H1 (cell line): Measurements from ENCODE around the gene TMPRSS4. TPM values are rescaled to one million over a fixed set of nuclear protein-coding genes. Genes with fewer than 3 reads are reported as not detected.

Experiments
- CTCF ChIA-PET: fragments of 300-600 bp; sonication (Branson Sonifier 250); formaldehyde crosslinking; loops from one replicate; lab custom pipeline; 2021; ENCODE audit not compliant: partially characterized antibody; lab: Charles Lee
- POLR2A ChIA-PET: fragments of 300-600 bp; sonication (Branson Sonifier 250); formaldehyde crosslinking; loops from one replicate; lab custom pipeline; 2021; ENCODE audit warnings: inconsistent platforms; ENCODE audit not compliant: partially characterized antibody; lab: Charles Lee
- DNase-seq, 2 experiments: peaks; one replicate each; pipeline versions ENCODE4 v3.0.0 to v3.0.0-alpha.2; 2010 to 2022; ENCODE audit warnings: low spot score in 2 of 2, low read depth in 1 of 2, mixed read lengths in 1 of 2
- FAIRE-seq: peaks from 2 replicates; lab custom pipeline; 2011; peaks lifted over from hg19 to GRCh38; lab: Jason Lieb, UNC
- H2AFZ ChIP-seq: 2 replicates; pipeline ENCODE4 v1.8.1; 2012; ENCODE audit warnings: low read length, inconsistent platforms
- H2AK5ac ChIP-seq: 2 replicates; pipeline ENCODE4 v1.6.1; 2013; ENCODE audit warnings: low read depth, low read length
- H2BK120ac ChIP-seq: replicated peaks from 2 replicates; pipeline ENCODE3; 2013; ENCODE audit warnings: low read depth, low read length, inconsistent platforms
- H2BK12ac ChIP-seq: 2 replicates; pipeline ENCODE4 v1.6.1; 2013; ENCODE audit warnings: low read depth, low read length
- H2BK15ac ChIP-seq: 2 replicates; pipeline ENCODE4 v1.6.1; 2013; ENCODE audit warnings: low read length
- H2BK20ac ChIP-seq: 2 replicates; pipeline ENCODE4 v1.6.1; 2013; ENCODE audit warnings: low read length
- H2BK5ac ChIP-seq: 2 replicates; pipeline ENCODE4 v1.6.1; 2013; ENCODE audit warnings: low read depth, low read length
- H3K14ac ChIP-seq: 2 replicates; pipeline ENCODE4 v1.6.1; 2013; ENCODE audit warnings: inconsistent platforms; ENCODE audit not compliant: insufficient read length
- H3K18ac ChIP-seq: 2 replicates; pipeline ENCODE4 v1.6.1; 2013; ENCODE audit warnings: low read length; ENCODE audit errors: extremely low read depth
- H3K23ac ChIP-seq: 2 replicates; pipeline ENCODE4 v1.6.1; 2013; ENCODE audit warnings: inconsistent platforms; ENCODE audit not compliant: insufficient read length
- H3K23me2 ChIP-seq: 2 replicates; pipeline ENCODE4 v1.6.1; 2013; ENCODE audit warnings: low read depth, low read length
- H3K27ac ChIP-seq: 2 replicates; pipeline ENCODE4 v1.6.1; 2011; ENCODE audit warnings: low read depth, low read length, inconsistent platforms
- H3K27me3 ChIP-seq, 4 experiments: replicated peaks in 1 of 4; 1 replicate in 1 of 4; 2 replicates in 3 of 4; pipeline versions ENCODE4 v1.6.1 to v1.8.1; 2011 to 2013; ENCODE audit warnings: low read length in 3 of 4, mild to moderate bottlenecking in 3 of 4, inconsistent platforms in 2 of 4, mixed read lengths in 2 of 4, moderate library complexity in 1 of 4; ENCODE audit not compliant: control insufficient read depth in 3 of 4, insufficient read depth in 3 of 4; ENCODE audit errors: extremely low read depth in 1 of 4
- H3K36me3 ChIP-seq, 4 experiments: 2 replicates each; pipeline versions ENCODE4 v1.6.1 to v1.8.1; 2011 to 2013; ENCODE audit warnings: mild to moderate bottlenecking in 4 of 4, low read length in 3 of 4, moderate library complexity in 2 of 4, control low read depth in 1 of 4, inconsistent platforms in 1 of 4; ENCODE audit not compliant: insufficient read depth in 4 of 4, control insufficient read depth in 2 of 4
- H3K4ac ChIP-seq: replicated peaks from 2 replicates; pipeline ENCODE3; 2013; ENCODE audit warnings: low read length, low read depth, mixed read lengths, inconsistent platforms; ENCODE audit not compliant: insufficient read length
- H3K4me1 ChIP-seq, 4 experiments: replicated peaks in 1 of 4; 1 replicate in 1 of 4; 2 replicates in 3 of 4; pipeline versions ENCODE4 v1.6.1 to v1.8.1; 2011 to 2013; ENCODE audit warnings: low read length in 3 of 4, inconsistent platforms in 2 of 4, mixed read lengths in 1 of 4; ENCODE audit not compliant: insufficient read depth in 4 of 4, control insufficient read depth in 3 of 4
- H3K4me2 ChIP-seq, 2 experiments: 2 replicates each; pipeline versions ENCODE4 v1.6.1 to v1.8.1; 2011 to 2013; ENCODE audit warnings: low read depth in 2 of 2, low read length in 2 of 2, control low read depth in 1 of 2, inconsistent platforms in 1 of 2, mild to moderate bottlenecking in 1 of 2; ENCODE audit not compliant: insufficient read depth in 1 of 2
- H3K4me3 ChIP-seq, 4 experiments: fragments of 200-600, 300-600 bp in 1 of 4; sonication (generic), shearing (Covaris generic), sonication (Bioruptor Twin) in 1 of 4; 2 replicates each; pipeline versions ENCODE4 v1.5.1 to v1.8.1; 2011 to 2016; ENCODE audit warnings: low read length in 4 of 4, low read depth in 3 of 4, control low read depth in 2 of 4, inconsistent platforms in 2 of 4, mild to moderate bottlenecking in 2 of 4, mixed read lengths in 1 of 4, moderate library complexity in 1 of 4; ENCODE audit not compliant: insufficient read depth in 2 of 4; ENCODE audit errors: extremely low read depth in 1 of 4
- H3K56ac ChIP-seq: replicated peaks from 2 replicates; pipeline ENCODE3; 2013; ENCODE audit warnings: low read depth, mild to moderate bottlenecking, mixed read lengths, low read length, inconsistent platforms; ENCODE audit not compliant: insufficient read length
- H3K79me1 ChIP-seq: 2 replicates; pipeline ENCODE4 v1.6.1; 2013; ENCODE audit warnings: low read depth, low read length, control low read depth
- H3K79me2 ChIP-seq, 2 experiments: 2 replicates each; pipeline versions ENCODE4 v1.6.1 to v1.8.1; 2012 to 2013; ENCODE audit warnings: low read length in 2 of 2, mild to moderate bottlenecking in 2 of 2, inconsistent platforms in 1 of 2; ENCODE audit not compliant: insufficient read depth in 2 of 2, control insufficient read depth in 1 of 2
- H3K9ac ChIP-seq, 4 experiments: replicated peaks in 1 of 4; 1 replicate in 1 of 4; 2 replicates in 3 of 4; pipeline versions ENCODE4 v1.6.1 to v1.8.1; 2011 to 2013; ENCODE audit warnings: low read depth in 3 of 4, low read length in 3 of 4, control low read depth in 2 of 4, mild to moderate bottlenecking in 2 of 4, moderate library complexity in 2 of 4, inconsistent platforms in 1 of 4; ENCODE audit errors: extremely low read depth in 1 of 4
- H3K9me3 ChIP-seq, 2 experiments: 2 replicates each; pipeline versions ENCODE4 v1.6.1 to v1.8.1; 2012 to 2013; ENCODE audit warnings: mild to moderate bottlenecking in 2 of 2, moderate library complexity in 2 of 2, control low read depth in 1 of 2, inconsistent platforms in 1 of 2, low read depth in 1 of 2, low read length in 1 of 2, mixed read lengths in 1 of 2; ENCODE audit not compliant: insufficient read depth in 2 of 2
- H4K20me1 ChIP-seq, 2 experiments: replicated peaks in 1 of 2; 2 replicates each; pipeline versions ENCODE3 to v1.8.1; 2011 to 2013; ENCODE audit warnings: inconsistent platforms in 2 of 2, low read length in 2 of 2, mild to moderate bottlenecking in 1 of 2; ENCODE audit not compliant: insufficient read depth in 2 of 2, control insufficient read depth in 1 of 2
- H4K5ac ChIP-seq: 2 replicates; pipeline ENCODE4 v1.6.1; 2013; ENCODE audit warnings: low read length, low read depth, mixed read lengths, inconsistent platforms; ENCODE audit not compliant: insufficient read length
- H4K8ac ChIP-seq: 2 replicates; pipeline ENCODE4 v1.8.0; 2013; ENCODE audit warnings: mild to moderate bottlenecking, moderate library complexity, low read length, inconsistent platforms; ENCODE audit not compliant: insufficient read depth; ENCODE audit errors: extremely low read depth
- H4K91ac ChIP-seq: replicated peaks from 2 replicates; pipeline ENCODE3; 2013; ENCODE audit warnings: low read length, mixed read lengths, inconsistent platforms; ENCODE audit not compliant: insufficient read length
- ASH2L ChIP-seq: fragments of 200-600, 300-600 bp; sonication (generic); IDR thresholded peaks from one replicate; pipeline ENCODE4 v1.7.1; 2017; ENCODE audit warnings: low read length
- BRCA1 ChIP-seq: IDR thresholded peaks from 2 replicates; pipeline ENCODE4 v1.6.1; 2012; ENCODE audit warnings: low read depth, low read length, improper control_type of control experiment
- CBX5 ChIP-seq: fragments of 300-800, 300-1000 bp; sonication (generic); IDR thresholded peaks from 2 replicates; pipeline ENCODE4 v1.7.1; 2016; ENCODE audit warnings: antibody characterized with exemption, low read length, low read depth
- CBX8 ChIP-seq: fragments of 300-800, 300-1000 bp; sonication (generic); IDR thresholded peaks from 2 replicates; pipeline ENCODE4 v1.7.1; 2016; ENCODE audit warnings: low read depth, low read length, borderline replicate concordance
- EZH2 ChIP-seq: fragments of 200-600 bp; sonication (generic); IDR thresholded peaks from 2 replicates; pipeline ENCODE4 v1.7.1; 2012; ENCODE audit warnings: low read depth, mild to moderate bottlenecking, moderate library complexity, low read length, inconsistent platforms; ENCODE audit not compliant: severe bottlenecking
- KDM1A ChIP-seq: fragments of 200-600, 300-600 bp; sonication (generic); IDR thresholded peaks from 2 replicates; pipeline ENCODE4 v1.7.1; 2016; ENCODE audit warnings: mild to moderate bottlenecking, low read length, borderline replicate concordance
- POLR2A ChIP-seq, 2 experiments: IDR thresholded peaks; 1 replicate in 1 of 2; 2 replicates in 1 of 2; pipeline ENCODE4 v1.6.1; 2011; ENCODE audit warnings: low read depth in 2 of 2, low read length in 2 of 2, mild to moderate bottlenecking in 2 of 2; ENCODE audit errors: control extremely low read depth in 1 of 2
- RFX5 ChIP-seq: IDR thresholded peaks from 2 replicates; pipeline ENCODE4 v1.6.1; 2011; ENCODE audit warnings: low read depth, low read length, improper control_type of control experiment, borderline replicate concordance
- SIN3A ChIP-seq, 2 experiments: IDR thresholded peaks in 1 of 2; conservative IDR thresholded peaks in 1 of 2; 2 replicates each; pipeline ENCODE4 v1.6.1; 2011 to 2012; ENCODE audit warnings: low read length in 2 of 2, improper control_type of control experiment in 1 of 2, low read depth in 1 of 2, mild to moderate bottlenecking in 1 of 2
- SRF ChIP-seq: IDR thresholded peaks from 2 replicates; pipeline ENCODE4 v1.6.1; 2011; ENCODE audit warnings: mild to moderate bottlenecking, low read depth, low read length, moderate library complexity
- SUZ12 ChIP-seq: fragments of 200-600 bp; sonication (generic); IDR thresholded peaks from 2 replicates; pipeline ENCODE4 v1.6.1; 2012; ENCODE audit warnings: mild to moderate bottlenecking, inconsistent platforms, low read length, moderate library complexity, mixed read lengths
- TAF7 ChIP-seq: optimal IDR thresholded peaks from 2 replicates; pipeline ENCODE3; 2011; ENCODE audit warnings: low read depth, mild to moderate bottlenecking, inconsistent platforms, low read length, moderate library complexity, borderline replicate concordance
- WGBS, 2 experiments: shearing (Covaris generic) in 1 of 2; methylation state at CpG; one replicate each; pipeline versions ENCODE4 v1.1.6 to v1.1.7; 2013 to 2015; ENCODE audit warnings: low lambda C conversion rate in 2 of 2, mixed read lengths in 2 of 2, inconsistent platforms in 1 of 2, low coverage in 1 of 2, missing lambda C conversion rate in 1 of 2; ENCODE audit not compliant: insufficient replicate concordance in 2 of 2, insufficient coverage in 1 of 2, insufficient read length in 1 of 2; ENCODE audit errors: extremely low coverage in 1 of 2, missing lambda C conversion rate in 1 of 2; 5-methylcytosine and 5-hydroxymethylcytosine counted together
- polyA plus RNA-seq, 7 experiments: library from polyadenylated mRNA; depleted of rRNA in 3 of 7; stranded (reverse) in 5 of 7; unstranded in 2 of 7; fragments of >200 nt in 5 of 7; fragments of 200-250 nt in 2 of 7; gene quantifications; 1 replicate in 5 of 7; 2 replicates in 1 of 7; 4 replicates in 1 of 7; pipeline versions ENCODE4 v1.2.1 to v1.2.3, GENCODE V29; 2011 to 2013; ENCODE audit warnings: missing spikeins in 2 of 7, mixed read lengths in 2 of 7
- total RNA-seq: library from RNA; stranded (reverse); fragmentation: NEBNext Ultra II Directional; extraction: Animal tissue kit (Norgen Biotek cat#: 25700); gene quantifications from 2 replicates; pipeline ENCODE4 v1.2.1, GENCODE V29; 2021
- TF ChIP-seq, protein P1 (sequence below): IDR thresholded peaks from 2 replicates; pipeline ENCODE4 v1.6.1; 2012; ENCODE audit warnings: inconsistent platforms

TMPRSS4 gene
- total and polyA plus RNA-seq, 2 of the 8 experiments (the other 6 are each of a cell fraction or from before 2014, with no cell fraction given), result 0.11 to 0.58 TPM

- H4K5ac ChIP-seq, result no peak overlapping the region
- H2BK15ac ChIP-seq, result no peak overlapping the region
- no peak overlapping the region for H3K14ac ChIP-seq
- H3K79me2 ChIP-seq, result no peaks in the 10 kb centered on the region
- no peak overlapping the region for H2AFZ ChIP-seq
- CTCF ChIA-PET, result interaction anchor here (1.1 to 2.5 kb wide), 3 partner anchors 8 to 22 kb away, joined by 3 to 13 read pairs (median 5); no protein-coding TSS in a partner anchor
- H4K20me1 ChIP-seq, result no peaks in the 10 kb centered on the region
- POLR2A ChIA-PET, result interaction anchor here (3.2 kb wide), 1 partner anchor 7 kb away, joined by 15 read pairs; no protein-coding TSS in a partner anchor
- no peak overlapping the region for H3K9ac ChIP-seq
- H3K23me2 ChIP-seq, result no peaks in the 10 kb centered on the region
- FAIRE-seq, result no peak
- H2BK20ac ChIP-seq, result no peak overlapping the region
- no peaks in the 10 kb centered on the region for H3K79me1 ChIP-seq
- no peak overlapping the region for H4K91ac ChIP-seq
- DNase-seq, result no peak
- no peak overlapping the region for H3K18ac ChIP-seq
- H3K36me3 ChIP-seq, result no peaks in the 10 kb centered on the region
- no peak overlapping the region for H3K27ac ChIP-seq
- no peak overlapping the region for H2AK5ac ChIP-seq
- no peak overlapping the region for H4K8ac ChIP-seq
- no peak overlapping the region for H2BK120ac ChIP-seq
- H3K4me3 ChIP-seq, result no peak overlapping the region
- H3K27me3 ChIP-seq, result peaks cover 0 to 44% (median 15%) of the 10 kb centered on the region in 4 experiments; a peak in 5 of 7 replicates
- peaks cover 0 to 7% (median 5%) of the 10 kb centered on the region in 4 experiments; a peak in 6 of 7 replicates for H3K4me1 ChIP-seq
- H3K23ac ChIP-seq, result no peak overlapping the region
- H3K4me2 ChIP-seq, result no peak overlapping the region
- no peak overlapping the region for H3K56ac ChIP-seq
- no peak overlapping the region for H2BK5ac ChIP-seq
- no peak overlapping the region for H2BK12ac ChIP-seq
- no peaks in the 10 kb centered on the region for H3K9me3 ChIP-seq
- WGBS, 2 experiments, result 92% methylated on average over 5 of the region's 5 CpGs; no CpG with 5 or more reads in 1 of the 2 experiments
- H3K4ac ChIP-seq, result no peak overlapping the region
- TF ChIP-seq, protein P1, sequence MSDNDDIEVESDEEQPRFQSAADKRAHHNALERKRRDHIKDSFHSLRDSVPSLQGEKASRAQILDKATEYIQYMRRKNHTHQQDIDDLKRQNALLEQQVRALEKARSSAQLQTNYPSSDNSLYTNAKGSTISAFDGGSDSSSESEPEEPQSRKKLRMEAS, result no peak
- no peak for TF ChIP-seq BRCA1
- no peak for TF ChIP-seq SUZ12
- TF ChIP-seq CBX8, result no peak
- no peak for TF ChIP-seq TAF7
- no peak for TF ChIP-seq SIN3A (conservative IDR thresholded peaks at IDR 0.05 in 1 of 2, IDR thresholded peaks at IDR 0.05 in 1 of 2; ENCODE audit: low read depth in 1 of 2, low read length in 2 of 2)
- no peak for TF ChIP-seq CBX5
- TF ChIP-seq SRF, result no peak
- no peak for TF ChIP-seq EZH2
- no peak for TF ChIP-seq ASH2L
- no peak for TF ChIP-seq POLR2A (IDR thresholded peaks at IDR 0.05; ENCODE audit: control extremely low read depth in 1 of 2, low read depth in 2 of 2, low read length in 2 of 2)
- TF ChIP-seq RFX5, result no peak
- no peak for TF ChIP-seq KDM1A
These were observed 86.6 kb downstream of the TMPRSS4 start for GRCh38 chr11:118163494-118163893.
